ENCODE results near the gene KIAA0825. TPM values are rescaled to one million over a fixed set of nuclear protein-coding genes. Genes with fewer than 3 reads are reported as not detected.
A peak's percentile ranks its signal among the peaks of the same experiment; 100 is the strongest.

KIAA0825 gene
- total and polyA plus RNA-seq, 2 experiments from 2014 or later = 1.7 to 1.8 TPM

GRCh38 chr5:94388773-94389514 is 229.5 kb downstream of the KIAA0825 start:
- H4K20me1 ChIP-seq (replicated peaks; ENCODE audit: insufficient read depth) = no peaks in the 10 kb centered on the region
- H3K27me3 ChIP-seq (ENCODE audit: insufficient read depth) = no peaks in the 10 kb centered on the region
- no peak overlapping the region for H3K27ac Mint-ChIP-seq
- H3K36me3 ChIP-seq (ENCODE audit: insufficient read depth) = no peaks in the 10 kb centered on the region
- no peaks in the 10 kb centered on the region for H3F3A ChIP-seq (replicated peaks; ENCODE audit: low read depth)
- peaks cover 39% of the 10 kb centered on the region for H3K4me1 ChIP-seq (ENCODE audit: insufficient read depth)
- no peaks in the 10 kb centered on the region for H3K27me3 Mint-ChIP-seq (ENCODE audit: insufficient read depth, low read depth, poor library complexity)
- H3K4me2 ChIP-seq = no peak overlapping the region
- TF ChIP-seq ETS1 (IDR thresholded peaks at IDR 0.05) (no peak), STAT1 (IDR thresholded peaks at IDR 0.05; ENCODE audit: unreplicated experiment) (no peak), EZH2 (IDR thresholded peaks at IDR 0.05; ENCODE audit: low read depth, unreplicated experiment) (no peak), CREB1 (CRISPR knock-in tag; IDR thresholded peaks at IDR 0.05; ENCODE audit: low read depth) (no peak), ZNF331 (CRISPR knock-in tag; IDR thresholded peaks at IDR 0.05; ENCODE audit: low read depth) (no peak)
- no peaks in the 10 kb centered on the region for H3K9me2 ChIP-seq (ENCODE audit: insufficient read depth)
- no peak overlapping the region for H3K4me3 ChIP-seq
- no peak overlapping the region for H2AFZ ChIP-seq
- peaks cover 13% of the 10 kb centered on the region; the same call in 2 of the 3 replicates for H3K36me3 Mint-ChIP-seq (ENCODE audit: low read depth)
- DNase-seq (ENCODE audit: low spot score) (no peak), ATAC-seq (no peak)
- no peak overlapping the region for H3K4me3 Mint-ChIP-seq
- H3K79me2 ChIP-seq (replicated peaks; ENCODE audit: insufficient read depth) = no peaks in the 10 kb centered on the region
- no peak overlapping the region for H3K27ac ChIP-seq (ENCODE audit: low read depth)
- peaks cover 24% of the 10 kb centered on the region; the same call in 2 of the 3 replicates for H3K4me1 Mint-ChIP-seq
- peaks cover 15% of the 10 kb centered on the region; the same call in 2 of the 3 replicates for H3K9me3 Mint-ChIP-seq

GRCh38 chr5:94385767-94386166 is 232.6 kb downstream of the KIAA0825 start:
- peaks cover 13% of the 10 kb centered on the region; the same call in 2 of the 3 replicates for H3K4me1 Mint-ChIP-seq
- peak; percentile 57 for DNase-seq (ENCODE audit: low spot score)
- Histone ChIP-seq H3K27ac (ENCODE audit: low read depth) (no peak overlapping the region), H3K4me3 (no peak overlapping the region), H3K79me2 (replicated peaks; ENCODE audit: insufficient read depth) (no peaks in the 10 kb centered on the region), H4K20me1 (replicated peaks; ENCODE audit: insufficient read depth) (no peaks in the 10 kb centered on the region), H2AFZ (no peak overlapping the region), H3F3A (replicated peaks; ENCODE audit: low read depth) (no peaks in the 10 kb centered on the region), H3K36me3 (ENCODE audit: insufficient read depth) (no peaks in the 10 kb centered on the region), H3K4me1 (ENCODE audit: insufficient read depth) (peaks cover 14% of the 10 kb centered on the region), H3K4me2 (no peak overlapping the region), H3K27me3 (ENCODE audit: insufficient read depth) (no peaks in the 10 kb centered on the region), H3K9me2 (ENCODE audit: insufficient read depth) (no peaks in the 10 kb centered on the region; the same call in 1 of the 2 replicates)
- H3K36me3 Mint-ChIP-seq (ENCODE audit: low read depth) = peaks cover 13% of the 10 kb centered on the region; the same call in 2 of the 3 replicates
- no peak overlapping the region for H3K27ac Mint-ChIP-seq
- ATAC-seq = peak; percentile 71
- no peak for TF ChIP-seq ETS1 (IDR thresholded peaks at IDR 0.05)
- TF ChIP-seq EZH2 (IDR thresholded peaks at IDR 0.05; ENCODE audit: low read depth, unreplicated experiment) = no peak
- 0 out of 2 replicates have a peak, but pooled peaks have one; percentile 43 for TF ChIP-seq ZNF462 (CRISPR knock-in tag; IDR thresholded peaks at IDR 0.05)
- H3K9me3 Mint-ChIP-seq = peaks cover 15% of the 10 kb centered on the region; the same call in 2 of the 3 replicates
- H3K4me3 Mint-ChIP-seq = no peak overlapping the region
- no peaks in the 10 kb centered on the region for H3K27me3 Mint-ChIP-seq (ENCODE audit: insufficient read depth, low read depth, poor library complexity)

Data from GM23338 (cell line).